Measurements from ENCODE around the gene SLC51A. TPM values are rescaled to one million over a fixed set of nuclear protein-coding genes. Genes with fewer than 3 reads are reported as not detected.

SLC51A gene
- total and polyA plus RNA-seq, 2 of the 8 experiments (the other 6 are each of a cell fraction or from before 2014, with no cell fraction given): 6.3 to 9.8 TPM

DNA sequence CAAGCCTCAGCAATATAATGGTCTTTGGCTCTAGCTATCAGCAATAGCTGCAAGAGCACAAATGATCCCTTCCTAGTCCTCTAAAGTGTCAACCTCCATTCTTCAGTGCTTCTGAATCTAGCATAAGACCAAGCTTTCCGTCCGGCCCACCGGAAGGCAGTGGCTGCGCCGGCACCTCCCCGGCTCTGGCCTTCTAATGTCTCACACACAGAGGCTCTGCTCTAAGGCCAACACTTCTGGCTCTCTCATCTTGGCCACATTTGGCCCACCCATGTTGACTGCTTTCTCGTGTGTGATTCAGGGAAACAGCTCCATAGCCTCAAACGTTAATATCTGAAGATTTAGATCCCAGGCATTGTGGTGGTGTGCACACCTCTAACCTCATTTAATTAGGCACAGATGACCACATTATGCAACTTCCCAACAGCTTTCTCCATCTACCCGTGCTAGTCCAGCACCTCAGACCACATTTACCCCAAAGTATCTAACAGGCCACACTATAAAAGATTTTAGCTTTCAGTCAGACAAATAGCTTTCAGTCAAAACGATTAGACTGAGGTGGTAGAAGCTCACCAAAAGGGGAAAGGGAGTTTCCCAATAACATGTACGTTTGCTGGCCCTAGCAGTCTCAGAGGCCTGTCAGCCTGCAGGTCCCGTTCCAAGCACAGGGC lies 19.3 kb downstream of the SLC51A start:
- Histone ChIP-seq H4K20me1 (replicated peaks in 1 of 2; ENCODE audit: control insufficient read depth in 1 of 2, insufficient read depth in 2 of 2, low read length in 2 of 2) (no peaks in the 10 kb centered on the region), H2BK20ac (ENCODE audit: low read length) (no peak overlapping the region), H2BK15ac (ENCODE audit: low read length) (no peak overlapping the region), H3K9ac (replicated peaks in 1 of 4; ENCODE audit: extremely low read depth in 1 of 4, low read depth in 3 of 4, low read length in 3 of 4) (no peak overlapping the region), H4K5ac (ENCODE audit: insufficient read length, low read depth, low read length) (no peak overlapping the region), H3K4me2 (ENCODE audit: insufficient read depth in 1 of 2, low read depth in 2 of 2, low read length in 2 of 2) (no peak overlapping the region), H3K4ac (replicated peaks; ENCODE audit: insufficient read length, low read depth, low read length) (no peak overlapping the region), H3K9me3 (ENCODE audit: insufficient read depth in 2 of 2, low read depth in 1 of 2, low read length in 1 of 2) (no peaks in the 10 kb centered on the region), H4K91ac (replicated peaks; ENCODE audit: insufficient read length, low read length) (no peak overlapping the region), H3K56ac (replicated peaks; ENCODE audit: insufficient read length, low read depth, low read length) (no peak overlapping the region), H4K8ac (ENCODE audit: extremely low read depth, insufficient read depth, low read length) (no peak overlapping the region), H2AK5ac (ENCODE audit: low read depth, low read length) (no peak overlapping the region), H2BK5ac (ENCODE audit: low read depth, low read length) (no peak overlapping the region), H2BK12ac (ENCODE audit: low read depth, low read length) (no peak overlapping the region), H3K23me2 (ENCODE audit: low read depth, low read length) (no peaks in the 10 kb centered on the region), H3K23ac (ENCODE audit: insufficient read length) (no peak overlapping the region), H3K14ac (ENCODE audit: insufficient read length) (no peak overlapping the region), H3K36me3 (ENCODE audit: control insufficient read depth in 2 of 4, insufficient read depth in 4 of 4, low read length in 3 of 4) (peaks cover 0 to 11% (median 3%) of the 10 kb centered on the region in 4 experiments; a peak in 3 of 8 replicates), H3K27ac (ENCODE audit: low read depth, low read length) (no peak overlapping the region), H2BK120ac (replicated peaks; ENCODE audit: low read depth, low read length) (no peak overlapping the region), H3K79me2 (ENCODE audit: control insufficient read depth in 1 of 2, insufficient read depth in 2 of 2, low read length in 2 of 2) (no peaks in the 10 kb centered on the region), H3K4me1 (replicated peaks in 1 of 4; ENCODE audit: control insufficient read depth in 3 of 4, insufficient read depth in 4 of 4, low read length in 3 of 4) (peaks cover 0 to 3% (median under 1%) of the 10 kb centered on the region in 4 experiments; a peak in 3 of 7 replicates), H3K79me1 (ENCODE audit: low read depth, low read length) (no peaks in the 10 kb centered on the region), H3K18ac (ENCODE audit: extremely low read depth, low read length) (no peak overlapping the region), H3K27me3 (replicated peaks in 1 of 4; ENCODE audit: control insufficient read depth in 3 of 4, extremely low read depth in 1 of 4, insufficient read depth in 3 of 4, low read length in 3 of 4) (no peaks in the 10 kb centered on the region), H3K4me3 (ENCODE audit: extremely low read depth in 1 of 4, insufficient read depth in 2 of 4, low read depth in 3 of 4, low read length in 4 of 4) (no peak overlapping the region), H2AFZ (ENCODE audit: low read length) (no peak overlapping the region)
- ChIA-PET POLR2A (ENCODE audit: partially characterized antibody) (interaction anchor here (0.6 to 1.8 kb wide), 5 partner anchors 8 to 188 kb away, joined by 3 to 5 read pairs (median 3); no protein-coding TSS in a partner anchor), CTCF (ENCODE audit: partially characterized antibody) (interaction anchor here (0.7 to 1.8 kb wide), 3 partner anchors 8 to 213 kb away, joined by 4 to 5 read pairs (median 5); no protein-coding TSS in a partner anchor)
- WGBS, 2 experiments (ENCODE audit: extremely low coverage in 1 of 2, insufficient coverage in 1 of 2, insufficient read length in 1 of 2, insufficient replicate concordance in 2 of 2, low coverage in 1 of 2, low lambda C conversion rate in 2 of 2, missing lambda C conversion rate in 1 of 2): 93% methylated on average over 12 of the region's 12 CpGs; no CpG with 5 or more reads in 1 of the 2 experiments
- no peak for FAIRE-seq
- no peak for DNase-seq (ENCODE audit: low read depth in 1 of 2, low spot score in 2 of 2)
- no peak for TF ChIP-seq SP4 (IDR thresholded peaks at IDR 0.05; ENCODE audit: low read length)
- TF ChIP-seq TCF12 (IDR thresholded peaks at IDR 0.05; ENCODE audit: low read depth, low read length): no peak
- TF ChIP-seq NRF1 (IDR thresholded peaks at IDR 0.05; ENCODE audit: low read depth, low read length): no peak
- no peak for TF ChIP-seq POLR2A (IDR thresholded peaks at IDR 0.05; ENCODE audit: control extremely low read depth in 1 of 2, low read depth in 2 of 2, low read length in 2 of 2)
- TF ChIP-seq, protein P1, sequence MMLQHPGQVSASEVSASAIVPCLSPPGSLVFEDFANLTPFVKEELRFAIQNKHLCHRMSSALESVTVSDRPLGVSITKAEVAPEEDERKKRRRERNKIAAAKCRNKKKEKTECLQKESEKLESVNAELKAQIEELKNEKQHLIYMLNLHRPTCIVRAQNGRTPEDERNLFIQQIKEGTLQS (IDR thresholded peaks at IDR 0.05; ENCODE audit: insufficient read depth, low read depth, low read length): no peak
